SK-N-SH treated with all-trans-retinoic acid at 6 μM for 48 hours (cell line): Measurements from ENCODE around the gene CETN3.
A peak's percentile ranks its signal among the peaks of the same experiment; 100 is the strongest.

ENCODE experiments used
- ATAC-seq: fragments of 200-7000 bp; cut with Tn5 transposase; 3 replicates; pipeline ENCODE4 v1.9.1; 2020; ENCODE audit warnings: mild to moderate bottlenecking, moderate library complexity
- ARNTL ChIP-seq: fragments of 450-650 bp; formaldehyde crosslinking; IDR thresholded peaks from 2 replicates; pipeline ENCODE4 v1.5.0; 2020; ENCODE audit warnings: low read depth, mild to moderate bottlenecking, moderate library complexity, borderline replicate concordance
- BACH2 ChIP-seq: fragments of 250-450 bp; sonication (Bioruptor Pico); IDR thresholded peaks from 2 replicates; pipeline ENCODE4 v1.9.0; 2021; ENCODE audit warnings: mild to moderate bottlenecking, borderline replicate concordance
- CSDC2 ChIP-seq: fragments of 250-450 bp; sonication (Bioruptor Pico); IDR thresholded peaks from 2 replicates; pipeline ENCODE4 v1.5.0; 2020; ENCODE audit warnings: mild to moderate bottlenecking, moderate library complexity
- CSRNP3 ChIP-seq: fragments of 250-450 bp; sonication (Bioruptor Pico); IDR thresholded peaks from 2 replicates; pipeline ENCODE4 v1.5.1; 2021; ENCODE audit warnings: mild to moderate bottlenecking, moderate library complexity
- ESRRG ChIP-seq: fragments of 250-450 bp; sonication (Bioruptor Pico); IDR thresholded peaks from 2 replicates; pipeline ENCODE4 v1.6.1; 2021; ENCODE audit warnings: mild to moderate bottlenecking
- GLIS3 ChIP-seq: fragments of 250-450 bp; sonication (Bioruptor Pico); IDR thresholded peaks from 2 replicates; pipeline ENCODE4 v1.5.0; 2020; ENCODE audit warnings: mild to moderate bottlenecking, moderate library complexity
- ISL1 ChIP-seq: fragments of 250-450 bp; sonication (Bioruptor Pico); IDR thresholded peaks from 2 replicates; pipeline ENCODE4 v2.1.2; 2022; ENCODE audit warnings: mild to moderate bottlenecking, moderate library complexity
- OSR1 ChIP-seq: fragments of 250-450 bp; sonication (Bioruptor Pico); IDR thresholded peaks from 2 replicates; pipeline ENCODE4 v1.8.0; 2022; ENCODE audit warnings: moderate library complexity, mild to moderate bottlenecking, inconsistent platforms
- PATZ1 ChIP-seq: fragments of 250-450 bp; sonication (Bioruptor Pico); IDR thresholded peaks from 2 replicates; pipeline ENCODE4 v1.8.0; 2020; ENCODE audit warnings: mild to moderate bottlenecking, moderate library complexity, borderline replicate concordance
- POU6F1 ChIP-seq: fragments of 250-450 bp; sonication (Bioruptor Pico); IDR thresholded peaks from 2 replicates; pipeline ENCODE4 v1.8.0; 2021; ENCODE audit warnings: low read depth, mild to moderate bottlenecking, moderate library complexity, borderline replicate concordance
- PPARA ChIP-seq: fragments of 250-450 bp; sonication (Bioruptor Pico); IDR thresholded peaks from 2 replicates; pipeline ENCODE4 v1.5.0; 2020; ENCODE audit warnings: mild to moderate bottlenecking, borderline replicate concordance
- RARB ChIP-seq: fragments of 250-450 bp; sonication (Bioruptor Pico); IDR thresholded peaks from 2 replicates; pipeline ENCODE4 v1.8.0; 2021; ENCODE audit warnings: mild to moderate bottlenecking, moderate library complexity
- SNAI2 ChIP-seq: fragments of 250-450 bp; sonication (Bioruptor Pico); IDR thresholded peaks from 2 replicates; pipeline ENCODE4 v1.5.0; 2020; ENCODE audit warnings: mild to moderate bottlenecking, moderate library complexity
- TCF4 ChIP-seq: fragments of 250-450 bp; sonication (Bioruptor Pico); IDR thresholded peaks from 2 replicates; pipeline ENCODE4 v1.8.0; 2021; ENCODE audit warnings: mild to moderate bottlenecking, moderate library complexity, borderline replicate concordance
- TOX ChIP-seq: fragments of 250-450 bp; sonication (Bioruptor Pico); IDR thresholded peaks from 2 replicates; pipeline ENCODE4 v1.8.0; 2021; ENCODE audit warnings: mild to moderate bottlenecking, moderate library complexity, borderline replicate concordance
- ZC3H10 ChIP-seq: fragments of 250-450 bp; sonication (Bioruptor Pico); IDR thresholded peaks from 2 replicates; pipeline ENCODE4 v1.5.1; 2021; ENCODE audit warnings: mild to moderate bottlenecking, moderate library complexity
- ZFP3 ChIP-seq: fragments of 250-450 bp; sonication (Bioruptor Pico); IDR thresholded peaks from 2 replicates; pipeline ENCODE4 v1.5.0; 2020; ENCODE audit warnings: mild to moderate bottlenecking, moderate library complexity
- ZFP30 ChIP-seq: fragments of 450-650 bp; formaldehyde crosslinking; IDR thresholded peaks from 2 replicates; pipeline ENCODE4 v1.5.0; 2022; ENCODE audit warnings: mild to moderate bottlenecking, moderate library complexity
- ZNF565 ChIP-seq: fragments of 450-650 bp; formaldehyde crosslinking; conservative IDR thresholded peaks from 2 replicates; pipeline ENCODE4 v1.5.0; 2020; ENCODE audit warnings: low read depth, mild to moderate bottlenecking, moderate library complexity
- ZNF70 ChIP-seq: fragments of 450-650 bp; formaldehyde crosslinking; IDR thresholded peaks from 2 replicates; pipeline ENCODE4 v1.5.0; 2020; ENCODE audit warnings: mild to moderate bottlenecking, moderate library complexity
- ZNF8 ChIP-seq: fragments of 450-650 bp; formaldehyde crosslinking; IDR thresholded peaks from 2 replicates; pipeline ENCODE4 v1.5.0; 2020; ENCODE audit warnings: mild to moderate bottlenecking, moderate library complexity
- TF ChIP-seq, protein P1 (sequence below): fragments of 250-450 bp; sonication (Bioruptor Pico); IDR thresholded peaks from 2 replicates; pipeline ENCODE4 v1.5.0; 2020; ENCODE audit warnings: mild to moderate bottlenecking, moderate library complexity
- TF ChIP-seq, protein P2 (sequence below): fragments of 250-450 bp; sonication (Bioruptor Pico); IDR thresholded peaks from 2 replicates; pipeline ENCODE4 v1.5.1; 2020; ENCODE audit warnings: low read depth, mild to moderate bottlenecking, moderate library complexity

CETN3 gene

GRCh38 chr5:90437663-90438062 is 28.1 kb upstream of the CETN3 start:
- no peak for ATAC-seq
- TF ChIP-seq, protein P1, sequence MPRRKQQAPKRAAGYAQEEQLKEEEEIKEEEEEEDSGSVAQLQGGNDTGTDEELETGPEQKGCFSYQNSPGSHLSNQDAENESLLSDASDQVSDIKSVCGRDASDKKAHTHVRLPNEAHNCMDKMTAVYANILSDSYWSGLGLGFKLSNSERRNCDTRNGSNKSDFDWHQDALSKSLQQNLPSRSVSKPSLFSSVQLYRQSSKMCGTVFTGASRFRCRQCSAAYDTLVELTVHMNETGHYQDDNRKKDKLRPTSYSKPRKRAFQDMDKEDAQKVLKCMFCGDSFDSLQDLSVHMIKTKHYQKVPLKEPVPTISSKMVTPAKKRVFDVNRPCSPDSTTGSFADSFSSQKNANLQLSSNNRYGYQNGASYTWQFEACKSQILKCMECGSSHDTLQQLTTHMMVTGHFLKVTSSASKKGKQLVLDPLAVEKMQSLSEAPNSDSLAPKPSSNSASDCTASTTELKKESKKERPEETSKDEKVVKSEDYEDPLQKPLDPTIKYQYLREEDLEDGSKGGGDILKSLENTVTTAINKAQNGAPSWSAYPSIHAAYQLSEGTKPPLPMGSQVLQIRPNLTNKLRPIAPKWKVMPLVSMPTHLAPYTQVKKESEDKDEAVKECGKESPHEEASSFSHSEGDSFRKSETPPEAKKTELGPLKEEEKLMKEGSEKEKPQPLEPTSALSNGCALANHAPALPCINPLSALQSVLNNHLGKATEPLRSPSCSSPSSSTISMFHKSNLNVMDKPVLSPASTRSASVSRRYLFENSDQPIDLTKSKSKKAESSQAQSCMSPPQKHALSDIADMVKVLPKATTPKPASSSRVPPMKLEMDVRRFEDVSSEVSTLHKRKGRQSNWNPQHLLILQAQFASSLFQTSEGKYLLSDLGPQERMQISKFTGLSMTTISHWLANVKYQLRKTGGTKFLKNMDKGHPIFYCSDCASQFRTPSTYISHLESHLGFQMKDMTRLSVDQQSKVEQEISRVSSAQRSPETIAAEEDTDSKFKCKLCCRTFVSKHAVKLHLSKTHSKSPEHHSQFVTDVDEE (CRISPR knock-in tag): peak; percentile 84; the same call in 1 of the 2 replicates
- no peak for TF ChIP-seq RARB
- no peak for TF ChIP-seq TOX
- TF ChIP-seq PATZ1 (CRISPR knock-in tag): no peak
- 0 out of 2 replicates have a peak, but pooled peaks have one; percentile 66 for TF ChIP-seq SNAI2 (CRISPR knock-in tag)
- no peak; the same call in 1 of the 2 replicates for TF ChIP-seq GLIS3 (CRISPR knock-in tag)
- TF ChIP-seq ZFP30 (CRISPR knock-in tag): no peak
- peak; percentile 87 for TF ChIP-seq ISL1
- TF ChIP-seq POU6F1 (CRISPR knock-in tag): no peak
- TF ChIP-seq OSR1: no peak
- no peak for TF ChIP-seq ZC3H10
- TF ChIP-seq TCF4 (CRISPR knock-in tag): peak; percentile 96
- peak; percentile 40; the same call in 1 of the 2 replicates for TF ChIP-seq ZNF8 (CRISPR knock-in tag)
- no peak for TF ChIP-seq BACH2 (CRISPR knock-in tag)
- no peak for TF ChIP-seq ZNF565
- TF ChIP-seq PPARA: no peak
- TF ChIP-seq ARNTL (CRISPR knock-in tag): no peak
- TF ChIP-seq CSRNP3 (CRISPR knock-in tag): peak; percentile 80
- TF ChIP-seq CSDC2: no peak
- TF ChIP-seq, protein P2, sequence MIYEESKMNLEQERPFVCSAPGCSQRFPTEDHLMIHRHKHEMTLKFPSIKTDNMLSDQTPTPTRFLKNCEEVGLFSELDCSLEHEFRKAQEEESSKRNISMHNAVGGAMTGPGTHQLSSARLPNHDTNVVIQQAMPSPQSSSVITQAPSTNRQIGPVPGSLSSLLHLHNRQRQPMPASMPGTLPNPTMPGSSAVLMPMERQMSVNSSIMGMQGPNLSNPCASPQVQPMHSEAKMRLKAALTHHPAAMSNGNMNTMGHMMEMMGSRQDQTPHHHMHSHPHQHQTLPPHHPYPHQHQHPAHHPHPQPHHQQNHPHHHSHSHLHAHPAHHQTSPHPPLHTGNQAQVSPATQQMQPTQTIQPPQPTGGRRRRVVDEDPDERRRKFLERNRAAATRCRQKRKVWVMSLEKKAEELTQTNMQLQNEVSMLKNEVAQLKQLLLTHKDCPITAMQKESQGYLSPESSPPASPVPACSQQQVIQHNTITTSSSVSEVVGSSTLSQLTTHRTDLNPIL (CRISPR knock-in tag): no peak
- 0 out of 2 replicates have a peak, but pooled peaks have one; percentile 18 for TF ChIP-seq ZNF70 (CRISPR knock-in tag)
- TF ChIP-seq ESRRG (CRISPR knock-in tag): no peak
- TF ChIP-seq ZFP3: no peak

DNA sequence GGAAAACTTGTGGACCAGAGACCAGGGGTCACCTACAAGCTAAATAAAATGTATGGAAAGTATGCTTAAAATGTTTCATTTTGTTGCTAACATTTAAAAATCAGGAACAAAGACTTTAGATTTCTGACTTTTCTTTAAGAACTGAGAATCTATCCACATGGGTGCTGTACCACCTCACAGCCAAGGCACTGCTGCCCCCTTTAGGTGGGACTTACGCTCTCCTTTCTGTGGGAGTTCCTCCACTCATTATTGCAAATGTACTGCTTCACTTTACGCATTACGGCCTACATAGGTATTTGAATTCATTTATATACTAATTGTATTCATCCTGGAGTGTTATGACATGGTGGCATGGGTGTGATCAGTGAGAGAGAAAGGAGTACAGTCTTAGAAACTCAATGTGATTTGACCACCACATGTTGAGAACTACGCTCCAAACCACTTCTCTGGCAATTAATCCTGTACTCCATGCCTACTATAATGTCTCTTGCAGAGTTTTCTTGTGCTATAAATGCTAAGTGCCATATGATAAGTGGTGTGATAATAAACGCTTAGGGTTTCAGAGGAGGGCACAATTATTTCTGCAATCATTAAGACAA is 24.7 kb upstream of the CETN3 start:
- peak; percentile 99 for ATAC-seq
- TF ChIP-seq GLIS3 (CRISPR knock-in tag): no peak
- TF ChIP-seq CSRNP3 (CRISPR knock-in tag): no peak
- TF ChIP-seq POU6F1 (CRISPR knock-in tag): no peak
- no peak for TF ChIP-seq OSR1
- TF ChIP-seq PATZ1 (CRISPR knock-in tag): no peak
- no peak for TF ChIP-seq ZC3H10
- no peak for TF ChIP-seq TCF4 (CRISPR knock-in tag)
- TF ChIP-seq SNAI2 (CRISPR knock-in tag): no peak
- TF ChIP-seq, protein P2 (CRISPR knock-in tag): no peak
- TF ChIP-seq ZFP30 (CRISPR knock-in tag): no peak
- no peak for TF ChIP-seq ZNF8 (CRISPR knock-in tag)
- no peak for TF ChIP-seq PPARA
- no peak for TF ChIP-seq ZNF565
- no peak for TF ChIP-seq ESRRG (CRISPR knock-in tag)
